GM18499 (cell line): ENCODE measurements around the gene CNTNAP4.

Experiments
- ATAC-seq: cut with Tn5 transposase; IDR thresholded peaks from one replicate; pipeline ENCODE4 v1.9.1; 2021; ENCODE audit warnings: moderate number of reproducible peaks; ENCODE audit not compliant: insufficient read depth, unreplicated experiment

CNTNAP4 gene

DNA sequence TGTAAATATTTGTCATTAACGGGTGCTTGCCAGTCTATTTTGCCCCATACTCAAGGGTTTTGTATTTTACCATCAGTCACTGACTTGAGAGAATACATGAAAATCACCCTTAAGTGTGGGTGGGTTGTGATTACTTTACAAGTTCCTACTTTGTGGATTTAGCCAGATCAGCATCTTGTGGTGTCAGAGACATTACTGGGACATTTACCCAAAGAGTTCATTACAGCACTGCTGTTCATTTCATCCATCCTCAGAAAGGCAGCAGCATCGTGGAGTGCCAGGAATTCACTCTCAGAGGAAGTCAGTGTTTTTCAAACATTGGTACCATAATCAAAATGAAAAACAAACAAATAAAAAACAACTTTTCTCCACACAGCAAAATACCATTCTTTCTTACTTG is 110.8 kb downstream of the CNTNAP4 start:
- ATAC-seq = no peak

- no peak for ATAC-seq
Measured at GRCh38 chr16:76389126-76389525, 111.9 kb downstream of the CNTNAP4 start.

- ATAC-seq = no peak
Measured at GRCh38 chr16:76390476-76390875, 113.3 kb downstream of the CNTNAP4 start.

- ATAC-seq = no peak
Measured at GRCh38 chr16:76396977-76397376, 119.8 kb downstream of the CNTNAP4 start.

DNA sequence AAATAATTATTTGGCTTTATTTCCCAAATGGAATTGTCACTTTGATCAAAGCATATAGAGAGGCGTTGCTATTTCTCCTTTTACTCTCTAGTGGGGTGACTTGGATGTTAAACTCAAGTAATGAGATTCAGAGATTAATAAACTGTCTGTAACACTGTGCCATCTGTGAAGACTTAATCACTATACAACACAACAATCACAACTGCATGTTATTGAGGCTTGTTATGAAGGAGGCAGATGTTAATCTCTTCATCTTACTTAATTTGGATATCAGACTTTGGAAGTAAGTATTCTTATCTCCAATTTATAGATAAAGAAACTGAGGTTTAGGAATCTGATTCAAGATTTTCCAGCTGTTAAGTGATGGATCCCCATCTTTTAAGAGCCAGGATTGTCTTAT is 132.5 kb downstream of the CNTNAP4 start:
- ATAC-seq = no peak

- no peak for ATAC-seq
Measured at GRCh38 chr16:76421571-76421970, 144.4 kb downstream of the CNTNAP4 start.

DNA sequence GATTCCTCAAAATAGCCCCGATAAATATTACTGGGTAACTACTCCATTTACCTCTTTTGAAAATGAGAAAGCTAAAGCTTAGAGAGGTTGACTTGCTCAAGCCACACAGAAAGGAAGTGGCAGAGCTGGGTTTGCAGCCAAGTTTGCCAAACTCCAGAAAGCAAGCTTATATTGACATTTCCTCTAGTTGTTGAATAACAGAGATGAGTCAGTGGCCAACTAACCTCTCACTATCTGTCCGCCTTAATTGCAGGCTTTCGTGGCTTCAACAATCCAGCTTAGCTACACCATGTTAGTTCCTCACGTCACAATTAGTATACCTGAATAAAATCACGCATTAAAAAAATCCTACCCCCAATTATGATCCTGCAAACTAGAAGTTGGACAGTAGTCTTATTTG is 151.7 kb downstream of the CNTNAP4 start:
- ATAC-seq = no peak

DNA sequence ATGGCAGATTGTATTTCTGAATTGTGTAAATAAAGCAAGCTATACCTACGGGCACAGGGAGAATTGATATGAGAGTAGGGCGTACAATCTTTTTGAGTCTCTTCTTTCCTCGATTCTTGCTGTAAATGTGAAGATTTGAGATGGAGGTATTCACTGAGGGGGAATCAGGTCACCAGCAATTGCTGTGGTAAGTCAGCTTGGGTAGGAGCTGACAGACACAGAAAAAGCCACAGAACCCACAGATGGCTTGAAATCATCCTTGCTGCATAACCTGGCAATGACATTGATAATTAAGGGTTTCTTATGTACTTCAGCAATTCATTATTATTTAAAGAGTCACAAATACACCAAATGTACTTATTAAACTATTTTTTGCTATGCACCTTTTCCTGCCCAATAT is 164.2 kb downstream of the CNTNAP4 start:
- ATAC-seq = no peak

- ATAC-seq = no peak
Measured at GRCh38 chr16:76441876-76442275, 164.7 kb downstream of the CNTNAP4 start.

DNA sequence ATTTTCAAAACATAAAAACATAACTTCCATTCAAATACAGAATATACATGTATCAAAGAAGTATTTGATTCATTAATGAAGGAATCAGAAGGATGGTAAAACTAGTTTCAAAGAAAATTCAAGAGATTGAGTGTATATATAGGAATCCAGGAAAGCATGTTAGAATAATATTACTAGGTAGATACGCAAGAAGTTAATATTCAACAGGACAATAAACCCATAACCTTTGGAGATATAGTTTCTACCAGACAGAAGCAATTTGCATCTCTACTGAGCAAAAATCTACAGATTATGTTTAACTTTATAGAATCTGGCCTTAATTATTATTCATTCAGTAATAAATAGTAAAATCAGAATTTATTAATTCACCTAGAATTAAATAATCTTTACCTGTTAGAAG is 166.8 kb downstream of the CNTNAP4 start:
- ATAC-seq = no peak

- no peak for ATAC-seq
Measured at GRCh38 chr16:76444832-76445231, 167.6 kb downstream of the CNTNAP4 start.

GRCh38 chr16:76445815-76446214 is 168.6 kb downstream of the CNTNAP4 start:
- ATAC-seq = no peak

- no peak for ATAC-seq
Measured at GRCh38 chr16:76446251-76446650, 169.1 kb downstream of the CNTNAP4 start.

DNA sequence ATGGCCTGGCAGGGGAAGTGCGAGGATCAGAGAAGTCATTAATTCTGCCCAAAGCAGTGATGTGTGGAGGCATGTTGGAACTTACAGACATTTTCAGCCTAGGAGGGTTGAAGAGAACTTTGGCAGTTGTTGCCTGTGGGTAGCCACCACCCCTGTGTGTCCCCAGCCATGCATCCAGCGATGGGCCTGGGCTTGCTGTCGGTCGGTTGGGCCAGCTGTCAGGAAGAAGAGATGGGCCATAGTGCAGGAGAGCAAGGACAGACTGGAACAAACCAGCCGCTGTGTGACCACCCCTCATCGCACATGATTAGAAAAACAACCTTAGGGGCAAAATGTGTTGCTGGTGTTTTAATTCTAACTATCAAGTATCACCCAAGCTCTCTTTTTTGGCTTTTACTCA is 173.7 kb downstream of the CNTNAP4 start:
- ATAC-seq = no peak

DNA sequence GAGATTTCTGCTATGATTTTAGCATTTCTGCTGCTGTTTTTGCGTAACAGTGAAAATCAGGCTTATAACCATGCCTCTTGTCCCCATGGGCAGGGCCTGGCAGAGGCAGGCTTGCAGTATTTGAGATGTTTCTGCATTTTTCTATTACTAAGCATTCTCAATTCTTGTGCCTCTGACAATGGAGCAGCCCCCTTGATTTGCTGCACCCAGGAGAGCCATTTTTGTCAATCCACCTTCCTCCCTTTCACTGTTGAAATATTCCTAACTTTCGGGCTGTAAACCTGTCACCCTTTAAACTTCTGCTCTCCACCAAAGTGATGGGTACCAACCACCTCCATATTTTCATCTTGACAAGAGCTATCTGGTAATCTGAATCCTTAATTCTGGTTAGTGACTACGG is 178.1 kb downstream of the CNTNAP4 start:
- ATAC-seq = no peak

DNA sequence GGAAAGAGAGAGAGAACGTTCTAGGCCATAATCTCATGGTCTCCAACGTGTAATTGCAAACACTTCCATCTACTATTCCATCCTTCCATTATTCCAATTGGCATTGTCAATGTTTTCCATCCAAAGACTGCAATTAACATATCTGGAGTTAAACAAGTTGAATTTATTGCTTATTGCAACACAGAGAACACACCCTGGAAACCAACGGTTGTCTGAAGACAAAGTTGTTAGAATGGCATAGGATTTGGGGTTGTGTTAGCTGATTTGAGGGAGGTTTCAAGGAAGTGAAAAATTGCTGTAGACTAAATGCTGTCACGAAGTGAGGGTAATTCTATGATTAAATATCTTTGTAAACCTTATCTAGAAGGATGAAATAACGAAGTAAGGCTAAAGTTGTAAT is 178.8 kb downstream of the CNTNAP4 start:
- ATAC-seq = no peak

- ATAC-seq = no peak
Measured at GRCh38 chr16:76459111-76459510, 181.9 kb downstream of the CNTNAP4 start.

DNA sequence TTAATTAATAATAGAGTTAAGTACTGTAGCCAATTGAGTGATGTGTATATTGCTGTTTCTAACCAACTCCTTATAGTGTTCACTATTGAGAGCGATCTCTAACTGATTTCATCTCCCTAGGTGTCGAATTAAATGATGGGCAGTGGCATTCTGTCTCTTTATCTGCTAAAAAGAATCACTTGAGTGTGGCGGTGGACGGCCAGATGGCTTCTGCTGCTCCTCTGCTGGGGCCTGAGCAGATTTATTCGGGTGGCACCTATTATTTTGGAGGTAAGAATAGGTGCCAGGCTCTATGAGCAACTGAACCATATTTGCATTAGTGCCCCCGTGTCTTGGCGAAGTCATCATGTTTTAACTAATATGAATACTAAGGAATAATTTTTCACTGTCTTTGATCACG is 184.6 kb downstream of the CNTNAP4 start:
- ATAC-seq = no peak

- no peak for ATAC-seq
Measured at GRCh38 chr16:76464955-76465620, 187.9 kb downstream of the CNTNAP4 start.

DNA sequence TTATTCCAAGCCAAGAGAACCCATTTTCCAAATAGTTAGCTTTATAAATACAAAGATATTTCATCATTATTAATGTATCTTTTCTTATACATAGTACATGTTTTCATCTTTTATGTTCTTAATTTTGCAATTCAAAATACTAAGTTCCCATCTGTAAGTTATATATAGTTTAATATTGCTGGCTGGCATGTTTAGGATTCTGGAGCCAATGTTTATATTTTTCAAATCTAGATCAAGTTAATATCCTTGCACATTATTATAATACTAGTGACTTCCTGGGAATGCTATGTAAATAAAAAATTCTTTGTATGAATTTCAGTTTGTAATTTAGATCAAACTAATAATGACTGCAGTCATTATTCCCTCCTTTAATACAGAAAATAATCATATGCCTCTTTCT is 189.7 kb downstream of the CNTNAP4 start:
- no peak for ATAC-seq

- no peak for ATAC-seq
Measured at GRCh38 chr16:76474048-76474447, 196.8 kb downstream of the CNTNAP4 start.

- ATAC-seq = no peak
Measured at GRCh38 chr16:76478105-76478504, 200.9 kb downstream of the CNTNAP4 start.
